Tibial artery (tissue), 4 donors: ENCODE results near the gene CAPZB.

ENCODE experiments used
- DNase-seq, 2 donors: peaks; one replicate each; pipeline ENCODE4 v3.0.0-alpha.2; 2019
- H3K27ac ChIP-seq, 2 donors: fragments of 200-600 bp; sonication (generic) in 1 of 2; 1 replicate in 1 of 2; 2 replicates in 1 of 2; pipeline ENCODE4 v1.5.1; 2018 to 2019; ENCODE audit warnings: mild to moderate bottlenecking in 1 of 2
- H3K27me3 ChIP-seq, 2 donors: fragments of 200-600 bp; sonication (generic) in 1 of 2; one replicate each; pipeline versions ENCODE4 v1.5.1 to v1.6.0; 2016 to 2019
- H3K36me3 ChIP-seq, 3 donors: fragments of 200-600 bp; sonication (generic) in 2 of 3; one replicate each; pipeline ENCODE4 v1.5.1; 2016 to 2019; ENCODE audit warnings: mild to moderate bottlenecking in 2 of 3
- H3K4me1 ChIP-seq, 4 donors: fragments of 200-600 bp; sonication (generic) in 2 of 4; 1 replicate in 3 of 4; 2 replicates in 1 of 4; pipeline ENCODE4 v1.5.1; 2016 to 2019
- H3K4me3 ChIP-seq, 2 donors: fragments of 200-600 bp; sonication (generic) in 1 of 2; 1 replicate in 1 of 2; 2 replicates in 1 of 2; pipeline ENCODE4 v1.5.1; 2018 to 2019; ENCODE audit warnings: mild to moderate bottlenecking in 2 of 2
- H3K9me3 ChIP-seq, 3 donors: fragments of 200-600 bp; sonication (generic) in 1 of 3; one replicate each; pipeline ENCODE4 v1.5.1; 2016 to 2019
- CTCF ChIP-seq, 2 experiments: fragments of 200-600 bp in 1 of 2; fragments of 450-650 bp in 1 of 2; IDR thresholded peaks; one replicate each; pipeline ENCODE4 v1.5.1; 2017 to 2019; ENCODE audit warnings: antibody characterized with exemption in 2 of 2, mild to moderate bottlenecking in 1 of 2, moderate library complexity in 1 of 2
- intact Hi-C: fragments of 100-400 bp; cut with DNase I; formaldehyde crosslinking; loops from one replicate; pipeline ENCODE4 v1.15.0; 2023; ENCODE audit warnings: low total_unique reads

The CAPZB gene

GRCh38 chr1:19485362-19486187 is at the start of gene CAPZB:
Gene CAPZB, minus strand, starts transcription at chr1:19485539. Its CDS starts 101 bp downstream, at chr1:19485438.
- Histone ChIP-seq H3K4me1 (peaks cover 0 to 61% (median 55%) of the 10 kb centered on the region in 4 donors), H3K4me3 (peak within 1 kb of the TSS; percentile 66 to 84), H3K27ac (peak within 1 kb of the TSS; percentile 90 to 97), H3K36me3 (peaks cover 0 to 10% (median 0%) of the 10 kb centered on the region in 3 donors), H3K27me3 (no peaks in the 10 kb centered on the region), H3K9me3 (no peaks in the 10 kb centered on the region)
- TF ChIP-seq CTCF (IDR thresholded peaks at IDR 0.05): peak in 1 of 2 experiments; percentile 14
- peak; percentile 93 to 97 for DNase-seq
- intact Hi-C loops: loop anchor here (5.0 to 10.0 kb wide), 2 partner anchors 91 to 162 kb away; no protein-coding TSS in a partner anchor

- H3K27me3 ChIP-seq: no peaks in the 10 kb centered on the region
- no peaks in the 10 kb centered on the region for H3K36me3 ChIP-seq
- H3K9me3 ChIP-seq: no peaks in the 10 kb centered on the region
- DNase-seq: no peak
- intact Hi-C loops: no loop called here
- H3K27ac ChIP-seq: no peak overlapping the region
- TF ChIP-seq CTCF (IDR thresholded peaks at IDR 0.05): no peak
- peaks cover 0 to 10% (median 4%) of the 10 kb centered on the region in 4 donors for H3K4me1 ChIP-seq
- H3K4me3 ChIP-seq: no peak overlapping the region
Measured at GRCh38 chr1:19534281-19534680, 48.9 kb upstream of the CAPZB start.

GRCh38 chr1:19533626-19534025 is 48.3 kb upstream of the CAPZB start:
- Histone ChIP-seq H3K27me3 (no peaks in the 10 kb centered on the region), H3K36me3 (no peaks in the 10 kb centered on the region), H3K4me1 (peaks cover 0 to 10% (median 4%) of the 10 kb centered on the region in 4 donors), H3K9me3 (no peaks in the 10 kb centered on the region), H3K27ac (no peak overlapping the region), H3K4me3 (no peak overlapping the region)
- no peak for TF ChIP-seq CTCF (IDR thresholded peaks at IDR 0.05)
- intact Hi-C loops: no loop called here
- peak in 1 of 2 donors; percentile 49 for DNase-seq

GRCh38 chr1:19532519-19532918 is 47.2 kb upstream of the CAPZB start:
- intact Hi-C loops: no loop called here
- Histone ChIP-seq H3K27ac (peak overlapping the region in 1 of 2 donors; percentile 30), H3K36me3 (no peaks in the 10 kb centered on the region), H3K27me3 (no peaks in the 10 kb centered on the region), H3K4me1 (peaks cover 0 to 10% (median 4%) of the 10 kb centered on the region in 4 donors), H3K9me3 (no peaks in the 10 kb centered on the region), H3K4me3 (no peak overlapping the region)
- DNase-seq: no peak
- no peak for TF ChIP-seq CTCF (IDR thresholded peaks at IDR 0.05)

GRCh38 chr1:19529664-19530063 is 44.3 kb upstream of the CAPZB start:
- intact Hi-C loops: no loop called here
- no peak for DNase-seq
- Histone ChIP-seq H3K9me3 (no peaks in the 10 kb centered on the region), H3K36me3 (no peaks in the 10 kb centered on the region), H3K27ac (peak overlapping the region in 1 of 2 donors; percentile 39), H3K4me3 (no peak overlapping the region), H3K27me3 (no peaks in the 10 kb centered on the region), H3K4me1 (peaks cover 0 to 10% (median 4%) of the 10 kb centered on the region in 4 donors)
- TF ChIP-seq CTCF (IDR thresholded peaks at IDR 0.05): no peak
